OCI-LY7 (cell line): ENCODE measurements around the gene A2M.

Experiments used
- CTCF ChIP-seq: fragments of 200-600 bp; sonication (generic); conservative IDR thresholded peaks from 2 replicates; pipeline ENCODE4 v1.5.1; 2014; ENCODE audit warnings: mild to moderate bottlenecking, antibody characterized with exemption, low read length, moderate library complexity, mixed read lengths
- EZH2phosphoT487 ChIP-seq: fragments of 200-600 bp; sonication (generic); IDR thresholded peaks from 2 replicates; pipeline ENCODE4 v1.6.1; 2018; ENCODE audit warnings: low read depth, borderline replicate concordance, mild to moderate bottlenecking, mixed run types, antibody characterized with exemption, low read length, moderate library complexity, mixed read lengths

DNA sequence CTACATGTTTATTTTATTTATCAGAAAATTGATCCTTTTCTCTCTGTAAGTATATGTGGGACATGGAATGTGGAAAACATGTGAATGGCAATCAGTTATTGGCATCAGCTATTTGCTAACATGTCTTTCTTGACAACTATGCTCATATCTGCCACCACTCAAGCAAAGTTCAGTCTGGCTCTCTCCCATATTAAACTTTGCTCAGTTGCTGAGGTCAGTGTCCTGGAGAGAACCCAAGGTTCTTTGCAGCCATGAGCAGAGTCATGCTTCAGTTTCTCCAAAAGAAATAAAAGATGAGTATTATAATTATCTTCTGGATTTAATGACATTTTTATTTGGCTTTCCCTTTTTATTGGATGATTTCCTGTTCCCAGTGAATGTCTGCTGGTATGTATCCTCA lies 42.6 kb downstream of the A2M start:
- TF ChIP-seq CTCF: no peak
- no peak for TF ChIP-seq EZH2phosphoT487
